Duodenal mucosa (tissue), 2 donors: ENCODE results near the gene LRFN3.
A peak's percentile ranks its signal among the peaks of the same experiment; 100 is the strongest.

Experiments
- H3K27ac ChIP-seq: one replicate; pipeline ENCODE4 v1.7.0; 2013; ENCODE audit warnings: low read depth, low read length
- H3K27me3 ChIP-seq, 2 donors: one replicate each; pipeline ENCODE4 v1.7.0; 2013; ENCODE audit warnings: low read length in 2 of 2, control low read depth in 1 of 2; ENCODE audit not compliant: insufficient read depth in 2 of 2, control insufficient read depth in 1 of 2
- H3K36me3 ChIP-seq, 2 donors: one replicate each; pipeline ENCODE4 v1.7.0; 2013; ENCODE audit warnings: low read length in 2 of 2, control low read depth in 1 of 2; ENCODE audit not compliant: insufficient read depth in 2 of 2, control insufficient read depth in 1 of 2
- H3K4me1 ChIP-seq, 2 donors: one replicate each; pipeline ENCODE4 v1.7.0; 2013; ENCODE audit warnings: low read length in 2 of 2, control low read depth in 1 of 2; ENCODE audit not compliant: insufficient read depth in 2 of 2, control insufficient read depth in 1 of 2
- H3K4me3 ChIP-seq, 2 donors: one replicate each; pipeline ENCODE4 v1.7.0; 2013; ENCODE audit warnings: low read length in 2 of 2, low read depth in 1 of 2
- H3K9ac ChIP-seq, 2 donors: one replicate each; pipeline ENCODE4 v1.7.0; 2013; ENCODE audit warnings: low read length in 2 of 2, low read depth in 1 of 2
- H3K9me3 ChIP-seq, 2 donors: one replicate each; pipeline ENCODE4 v1.7.0; 2013; ENCODE audit warnings: low read length in 2 of 2, control low read depth in 1 of 2; ENCODE audit not compliant: control insufficient read depth in 1 of 2

Gene LRFN3

GRCh38 chr19:35897706-35898451, 38.3 kb upstream of the LRFN3 start:
- H3K36me3 ChIP-seq = peaks cover 0 to 31% of the 10 kb centered on the region in 2 donors
- H3K27me3 ChIP-seq = no peaks in the 10 kb centered on the region
- no peaks in the 10 kb centered on the region for H3K9me3 ChIP-seq
- H3K27ac ChIP-seq = no peak overlapping the region
- peaks cover 0 to 26% of the 10 kb centered on the region in 2 donors for H3K4me1 ChIP-seq
- H3K4me3 ChIP-seq = peak overlapping the region; percentile 82 to 86
- H3K9ac ChIP-seq = peak overlapping the region; percentile 58 to 78

GRCh38 chr19:35898499-35898809, 37.7 kb upstream of the LRFN3 start:
- Histone ChIP-seq H3K9ac (peak overlapping the region; percentile 58 to 78), H3K4me1 (peaks cover 0 to 26% of the 10 kb centered on the region in 2 donors), H3K36me3 (peaks cover 0 to 26% of the 10 kb centered on the region in 2 donors), H3K27ac (no peak overlapping the region), H3K27me3 (no peaks in the 10 kb centered on the region), H3K4me3 (peak overlapping the region; percentile 82 to 86), H3K9me3 (no peaks in the 10 kb centered on the region)

GRCh38 chr19:35899547-35900214, 36.5 kb upstream of the LRFN3 start:
- peak overlapping the region; percentile 82 to 86 for H3K4me3 ChIP-seq
- H3K36me3 ChIP-seq = peaks cover 0 to 15% of the 10 kb centered on the region in 2 donors
- peak overlapping the region; percentile 70 for H3K27ac ChIP-seq
- no peaks in the 10 kb centered on the region for H3K9me3 ChIP-seq
- peak overlapping the region; percentile 58 to 78 for H3K9ac ChIP-seq
- peaks cover 0 to 26% of the 10 kb centered on the region in 2 donors for H3K4me1 ChIP-seq
- no peaks in the 10 kb centered on the region for H3K27me3 ChIP-seq

- H3K27me3 ChIP-seq = no peaks in the 10 kb centered on the region
Measured at GRCh38 chr19:35901055-35901644, 35.0 kb upstream of the LRFN3 start.

GRCh38 chr19:35901854-35902661, 34.1 kb upstream of the LRFN3 start, which contains the start of gene HCST:
HCST (plus strand) TSS chr19:35902529; CDS start chr19:35902594, 65 bp downstream.
- no peaks in the 10 kb centered on the region for H3K9me3 ChIP-seq
- H3K27me3 ChIP-seq = no peaks in the 10 kb centered on the region
- peaks cover 0 to 26% of the 10 kb centered on the region in 2 donors for H3K4me1 ChIP-seq
- H3K9ac ChIP-seq = peak within 1 kb of the TSS; percentile 29 to 72
- peak within 1 kb of the TSS; percentile 57 to 82 for H3K4me3 ChIP-seq
- peak within 1 kb of the TSS; percentile 73 for H3K27ac ChIP-seq
- no peaks in the 10 kb centered on the region for H3K36me3 ChIP-seq

More at GRCh38 chr19:35901055-35901644, 35.0 kb upstream of the LRFN3 start:
- Histone ChIP-seq H3K4me1 (peaks cover 0 to 26% of the 10 kb centered on the region in 2 donors), H3K9ac (no peak overlapping the region), H3K4me3 (peak overlapping the region in 1 of 2 donors; percentile 82), H3K36me3 (peaks cover 0 to 8% of the 10 kb centered on the region in 2 donors), H3K9me3 (no peaks in the 10 kb centered on the region), H3K27ac (peak overlapping the region; percentile 20)

DNA sequence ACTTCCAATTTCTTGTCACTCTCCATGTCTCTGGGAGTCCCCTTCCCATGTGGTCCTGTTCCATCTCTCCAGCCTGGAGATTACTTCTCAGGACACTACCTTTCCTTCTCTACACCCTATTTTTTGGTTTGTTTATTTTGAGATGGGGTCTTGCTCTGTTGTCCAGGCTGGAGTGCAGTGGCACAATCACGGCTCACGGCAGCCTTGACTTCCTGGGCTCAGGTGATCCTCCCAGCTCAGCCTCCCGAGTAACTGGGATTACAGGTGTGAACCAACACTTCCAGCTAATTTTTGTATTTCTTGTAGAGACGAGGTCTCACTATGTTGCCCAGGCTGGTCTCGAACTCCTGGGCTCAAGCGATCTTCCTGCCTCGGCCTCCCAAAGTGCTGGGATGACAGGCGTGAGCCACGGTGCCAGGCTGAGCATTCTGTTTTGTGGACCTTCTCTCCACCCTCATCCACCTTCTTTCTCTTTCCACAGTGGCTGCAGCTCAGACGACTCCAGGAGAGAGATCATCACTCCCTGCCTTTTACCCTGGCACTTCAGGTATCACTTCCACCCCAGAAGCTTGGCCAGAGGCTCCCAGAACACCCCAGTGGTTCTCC, 33.2 kb upstream of the LRFN3 start:
- peaks cover 0 to 21% of the 10 kb centered on the region in 2 donors for H3K4me1 ChIP-seq
- H3K4me3 ChIP-seq = peak overlapping the region; percentile 57
- peak overlapping the region; percentile 73 for H3K27ac ChIP-seq
- H3K9me3 ChIP-seq = no peaks in the 10 kb centered on the region
- no peaks in the 10 kb centered on the region for H3K36me3 ChIP-seq
- H3K9ac ChIP-seq = peak overlapping the region; percentile 29 to 72
- no peaks in the 10 kb centered on the region for H3K27me3 ChIP-seq

GRCh38 chr19:35903550-35904179, 32.5 kb upstream of the LRFN3 start:
- H3K27me3 ChIP-seq = no peaks in the 10 kb centered on the region
- no peaks in the 10 kb centered on the region for H3K36me3 ChIP-seq
- peak overlapping the region; percentile 29 to 72 for H3K9ac ChIP-seq
- H3K9me3 ChIP-seq = no peaks in the 10 kb centered on the region
- H3K4me3 ChIP-seq = peak overlapping the region; percentile 55 to 57
- H3K4me1 ChIP-seq = peaks cover 0 to 14% of the 10 kb centered on the region in 2 donors
- H3K27ac ChIP-seq = peak overlapping the region; percentile 73

- H3K4me1 ChIP-seq = peaks cover 0 to 14% of the 10 kb centered on the region in 2 donors
- no peaks in the 10 kb centered on the region for H3K36me3 ChIP-seq
- H3K9me3 ChIP-seq = no peaks in the 10 kb centered on the region
- H3K4me3 ChIP-seq = no peak overlapping the region
- H3K27me3 ChIP-seq = no peaks in the 10 kb centered on the region
- H3K9ac ChIP-seq = no peak overlapping the region
- H3K27ac ChIP-seq = peak overlapping the region; percentile 50
Measured at GRCh38 chr19:35904311-35905068, 31.7 kb upstream of the LRFN3 start.
